Measurements from ENCODE around the gene OR2K2. TPM values are rescaled to one million over a fixed set of nuclear protein-coding genes. Genes with fewer than 3 reads are reported as not detected.

Gene OR2K2
- total RNA-seq, 1 experiment from 2014 or later = 0.26 TPM

GRCh38 chr9:111297066-111297824, 32.8 kb downstream of the OR2K2 start:
- H3K9me2 ChIP-seq (replicated peaks; ENCODE audit: low read length) = no peaks in the 10 kb centered on the region
- no peak overlapping the region for H3K9ac ChIP-seq (ENCODE audit: low read length)
- TF ChIP-seq, protein P1, sequence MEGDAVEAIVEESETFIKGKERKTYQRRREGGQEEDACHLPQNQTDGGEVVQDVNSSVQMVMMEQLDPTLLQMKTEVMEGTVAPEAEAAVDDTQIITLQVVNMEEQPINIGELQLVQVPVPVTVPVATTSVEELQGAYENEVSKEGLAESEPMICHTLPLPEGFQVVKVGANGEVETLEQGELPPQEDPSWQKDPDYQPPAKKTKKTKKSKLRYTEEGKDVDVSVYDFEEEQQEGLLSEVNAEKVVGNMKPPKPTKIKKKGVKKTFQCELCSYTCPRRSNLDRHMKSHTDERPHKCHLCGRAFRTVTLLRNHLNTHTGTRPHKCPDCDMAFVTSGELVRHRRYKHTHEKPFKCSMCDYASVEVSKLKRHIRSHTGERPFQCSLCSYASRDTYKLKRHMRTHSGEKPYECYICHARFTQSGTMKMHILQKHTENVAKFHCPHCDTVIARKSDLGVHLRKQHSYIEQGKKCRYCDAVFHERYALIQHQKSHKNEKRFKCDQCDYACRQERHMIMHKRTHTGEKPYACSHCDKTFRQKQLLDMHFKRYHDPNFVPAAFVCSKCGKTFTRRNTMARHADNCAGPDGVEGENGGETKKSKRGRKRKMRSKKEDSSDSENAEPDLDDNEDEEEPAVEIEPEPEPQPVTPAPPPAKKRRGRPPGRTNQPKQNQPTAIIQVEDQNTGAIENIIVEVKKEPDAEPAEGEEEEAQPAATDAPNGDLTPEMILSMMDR (conservative IDR thresholded peaks at IDR 0.05; ENCODE audit: low read depth, low read length) = no peak
- TF ChIP-seq EZH2phosphoT487 (IDR thresholded peaks at IDR 0.05; ENCODE audit: borderline replicate concordance, low read length) = no peak
- no peak for TF ChIP-seq EZH2 (IDR thresholded peaks at IDR 0.05; ENCODE audit: low read length, unreplicated experiment)
- ChIA-PET POLR2A (ENCODE audit: unreplicated experiment) (no interaction called here), CTCF (interaction anchor here (0.5 kb wide), 1 partner anchor 261 kb away, joined by 3 read pairs; no protein-coding TSS in a partner anchor)
- H3K79me2 ChIP-seq (ENCODE audit: low read length) = no peaks in the 10 kb centered on the region
- no peak overlapping the region for H2AFZ ChIP-seq (ENCODE audit: low read length)
- BruUV-seq (replicated peaks) = no TSS peak
- no peak for ATAC-seq
- no peaks in the 10 kb centered on the region for H3K36me3 ChIP-seq (ENCODE audit: low read depth, low read length)
- no peaks in the 10 kb centered on the region for H3K9me3 ChIP-seq (ENCODE audit: low read length)
- H3K4me1 ChIP-seq (ENCODE audit: insufficient read depth, low read length) = peaks cover 19% of the 10 kb centered on the region
- no peak overlapping the region for H3K4me2 ChIP-seq (ENCODE audit: low read length)
- no peaks in the 10 kb centered on the region for H3K27me3 ChIP-seq (ENCODE audit: low read length)
- intact Hi-C loops (cut with micrococcal nuclease) = loop anchor here (5.0 kb wide), 5 partner anchors 275 to 845 kb away; no protein-coding TSS in a partner anchor
- H3K4me3 ChIP-seq (ENCODE audit: low read length) = no peak overlapping the region
- DNase-seq = no peak
- H3F3A ChIP-seq (ENCODE audit: low read length, unreplicated experiment) = no peaks in the 10 kb centered on the region
- no peaks in the 10 kb centered on the region for H4K20me1 ChIP-seq (ENCODE audit: low read length)
- no peak overlapping the region for H3K27ac ChIP-seq (ENCODE audit: low read length)

DNA sequence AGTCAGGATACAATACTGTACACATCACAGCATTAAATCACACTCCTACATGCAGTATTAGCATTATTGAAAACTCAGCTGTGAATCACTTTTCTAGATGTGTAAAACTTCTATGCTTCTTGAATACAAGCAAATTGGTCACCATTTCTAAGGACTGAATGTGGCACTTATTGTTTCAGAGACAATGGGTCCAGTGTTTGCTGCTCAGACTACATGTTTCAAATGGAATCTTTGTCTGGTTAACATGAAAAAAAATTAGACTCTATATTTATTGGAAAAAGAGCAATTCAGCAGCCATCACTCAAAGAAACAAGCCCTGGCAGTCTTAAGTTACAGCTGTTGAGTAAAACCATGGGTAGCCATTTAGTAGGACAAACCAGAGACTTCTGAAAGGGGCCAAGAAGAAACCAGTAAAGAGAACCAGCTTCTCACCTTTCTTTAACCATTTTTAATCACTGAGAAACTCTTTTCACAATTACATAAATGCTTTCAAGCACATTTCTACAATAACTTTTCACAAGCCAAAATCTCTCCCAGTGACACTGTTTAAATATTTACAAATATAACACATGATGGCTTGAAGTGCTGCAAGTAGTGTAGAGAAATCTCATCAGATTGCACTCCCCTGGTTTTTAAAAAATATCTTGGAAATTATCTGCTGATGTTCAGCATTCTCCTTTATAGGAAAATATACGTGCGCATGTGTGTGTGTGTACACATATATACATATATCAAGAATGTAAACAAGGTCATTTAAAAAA, 35.2 kb downstream of the OR2K2 start:
- Histone ChIP-seq H2AFZ (ENCODE audit: low read length) (no peak overlapping the region), H3K36me3 (ENCODE audit: low read depth, low read length) (no peaks in the 10 kb centered on the region), H3K27me3 (ENCODE audit: low read length) (no peaks in the 10 kb centered on the region), H3K4me1 (ENCODE audit: insufficient read depth, low read length) (peaks cover 8% of the 10 kb centered on the region), H4K20me1 (ENCODE audit: low read length) (no peaks in the 10 kb centered on the region), H3K9ac (ENCODE audit: low read length) (no peak overlapping the region), H3F3A (ENCODE audit: low read length, unreplicated experiment) (no peaks in the 10 kb centered on the region), H3K9me3 (ENCODE audit: low read length) (no peaks in the 10 kb centered on the region), H3K9me2 (replicated peaks; ENCODE audit: low read length) (no peaks in the 10 kb centered on the region), H3K4me2 (ENCODE audit: low read length) (no peak overlapping the region), H3K79me2 (ENCODE audit: low read length) (no peaks in the 10 kb centered on the region), H3K4me3 (ENCODE audit: low read length) (no peak overlapping the region), H3K27ac (ENCODE audit: low read length) (no peak overlapping the region)
- TF ChIP-seq EZH2 (IDR thresholded peaks at IDR 0.05; ENCODE audit: low read length, unreplicated experiment) (no peak), EZH2phosphoT487 (IDR thresholded peaks at IDR 0.05; ENCODE audit: borderline replicate concordance, low read length) (no peak)
- TF ChIP-seq, protein P1 (conservative IDR thresholded peaks at IDR 0.05; ENCODE audit: low read depth, low read length) = no peak
- ATAC-seq (no peak), DNase-seq (no peak)
- intact Hi-C loops (cut with micrococcal nuclease) = loop anchor here (5.0 kb wide), 5 partner anchors 273 to 843 kb away; no protein-coding TSS in a partner anchor
- CTCF ChIA-PET = no interaction called here
- no TSS peak for BruUV-seq (replicated peaks)
- POLR2A ChIA-PET (ENCODE audit: unreplicated experiment) = no interaction called here
